Stimulated activated CD8-positive, alpha-beta memory T cell treated with anti-CD3 and anti-CD28 coated beads, Interleukin-4, amount 100 ng/mL, for 48 hours (primary cell): Measurements from ENCODE around the gene FANCF.
A peak's percentile ranks its signal among the peaks of the same experiment; 100 is the strongest.

Source experiments
- DNase-seq: peaks from one replicate; pipeline ENCODE4 v3.0.0-alpha.2; 2020

FANCF gene

GRCh38 chr11:22624742-22625447 lies 728 bp downstream of the FANCF start:
- peak; percentile 76 for DNase-seq

- no peak for DNase-seq
Observed at GRCh38 chr11:22617868-22618267, 7.8 kb downstream of the FANCF start.

- DNase-seq, result no peak
Observed at GRCh38 chr11:22603933-22604332, 21.7 kb downstream of the FANCF start.

DNA sequence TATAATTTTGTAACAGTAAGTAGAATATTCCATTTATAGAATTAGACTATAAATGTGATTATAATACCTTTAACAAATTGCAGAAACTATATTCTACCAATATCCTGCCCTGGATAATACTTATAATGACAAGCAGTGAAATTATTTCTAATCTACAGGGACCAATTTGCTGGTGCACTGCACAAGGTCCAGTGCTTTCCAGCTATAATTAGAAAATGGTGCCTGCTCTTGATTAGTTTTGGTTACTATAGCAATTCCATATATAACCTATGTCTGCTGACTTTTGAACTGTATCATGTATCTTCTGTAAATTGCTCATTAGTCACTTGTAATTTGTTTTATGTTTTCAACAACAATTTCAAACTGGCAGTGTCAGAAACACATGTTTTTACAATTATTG lies 23.1 kb downstream of the FANCF start:
- no peak for DNase-seq

DNA sequence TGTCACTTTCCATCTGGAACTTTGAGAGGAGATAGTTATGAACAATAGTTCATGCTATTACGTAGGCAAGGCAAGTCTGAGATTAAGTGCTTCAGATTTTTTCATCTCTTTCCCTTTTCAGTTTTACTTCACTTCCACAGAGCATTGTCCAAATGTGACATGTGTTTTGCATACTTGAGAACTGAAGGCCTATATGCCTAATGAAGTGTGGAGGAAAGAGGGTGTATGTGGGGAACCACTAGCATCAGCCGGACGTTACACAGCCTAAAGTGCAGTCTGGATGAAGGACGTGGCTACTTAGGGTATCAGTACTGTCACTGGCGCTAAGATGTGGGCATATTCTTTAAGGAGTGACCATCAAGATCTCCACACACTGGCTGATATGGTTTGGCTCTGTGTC lies 26.2 kb downstream of the FANCF start:
- no peak for DNase-seq

GRCh38 chr11:22597062-22597461 lies 28.6 kb downstream of the FANCF start:
- DNase-seq, result no peak

DNA sequence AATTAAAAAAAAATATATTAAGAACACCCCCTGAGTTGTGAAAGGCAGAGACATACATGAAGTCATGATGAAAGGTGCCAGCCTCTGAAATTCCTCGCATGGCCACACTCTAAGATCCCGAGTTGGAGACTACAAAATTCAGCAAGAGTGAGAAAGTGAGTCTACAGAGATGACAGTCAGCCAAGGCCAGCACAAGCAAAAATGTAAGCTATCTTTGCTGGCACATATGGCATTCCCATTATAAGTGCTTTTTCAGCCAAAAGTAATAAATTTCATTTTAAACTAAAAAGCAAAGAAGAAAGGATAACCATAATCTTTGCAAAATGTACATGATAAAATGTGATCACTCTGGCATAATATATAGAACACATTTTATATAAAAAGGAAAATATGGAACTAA lies 40.6 kb downstream of the FANCF start:
- no peak for DNase-seq

- DNase-seq, result no peak
Observed at GRCh38 chr11:22583963-22584492, 41.6 kb downstream of the FANCF start.

- no peak for DNase-seq
Observed at GRCh38 chr11:22582151-22582410, 43.5 kb downstream of the FANCF start.

- DNase-seq, result no peak
Observed at GRCh38 chr11:22581354-22582150, 44.1 kb downstream of the FANCF start.

DNA sequence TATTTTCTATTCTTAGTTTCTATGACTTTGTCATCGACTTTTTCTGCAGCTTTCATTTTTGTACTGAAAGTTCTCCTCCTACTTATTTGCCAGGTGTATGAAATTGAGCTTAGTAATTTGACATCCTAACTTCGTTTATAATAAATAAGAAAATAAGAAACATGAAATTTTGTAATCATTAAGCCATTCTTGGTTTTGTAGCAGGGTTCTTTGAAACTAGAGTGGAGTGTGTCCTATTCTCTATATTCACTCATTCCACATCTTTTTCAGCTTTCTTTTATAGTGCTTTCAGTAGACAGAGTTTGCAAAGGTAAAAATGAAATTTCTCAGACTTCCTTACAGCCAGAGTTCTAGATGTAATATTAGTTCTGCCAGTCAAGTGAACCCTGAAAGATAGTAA lies 47.8 kb downstream of the FANCF start:
- DNase-seq, result no peak
